ENCODE measurements around the gene PTF1A.

PTF1A gene

GRCh38 chr10:23187155-23187554 lies 5.0 kb upstream of the PTF1A start:
- no peak for DNase-seq

GRCh38 chr10:23189024-23189423 lies 3.1 kb upstream of the PTF1A start:
- DNase-seq, result no peak

- DNase-seq, result no peak
Observed at GRCh38 chr10:23190872-23191763, 994 bp upstream of the PTF1A start.

GRCh38 chr10:23192712-23193434 lies 761 bp downstream of the PTF1A start:
- DNase-seq, result no peak

- DNase-seq, result no peak
Observed at GRCh38 chr10:23193435-23194074, 1.4 kb downstream of the PTF1A start.

- no peak for DNase-seq
Observed at GRCh38 chr10:23194471-23194965, 2.4 kb downstream of the PTF1A start.

- no peak for DNase-seq
Observed at GRCh38 chr10:23194966-23195845, 3.1 kb downstream of the PTF1A start.

- no peak for DNase-seq
Observed at GRCh38 chr10:23195846-23196600, 3.9 kb downstream of the PTF1A start.

- DNase-seq, result no peak
Observed at GRCh38 chr10:23196915-23197314, 4.8 kb downstream of the PTF1A start.

GRCh38 chr10:23197416-23197861 lies 5.3 kb downstream of the PTF1A start:
- DNase-seq, result no peak

GRCh38 chr10:23198610-23198939 lies 6.5 kb downstream of the PTF1A start:
- DNase-seq, result no peak

- DNase-seq, result no peak
Observed at GRCh38 chr10:23198940-23199767, 7.0 kb downstream of the PTF1A start.

- no peak for DNase-seq
Observed at GRCh38 chr10:23199768-23200511, 7.8 kb downstream of the PTF1A start.

GRCh38 chr10:23200586-23200985 lies 8.5 kb downstream of the PTF1A start:
- no peak for DNase-seq

- no peak for DNase-seq
Observed at GRCh38 chr10:23200997-23201652, 9.0 kb downstream of the PTF1A start.

- no peak for DNase-seq
Observed at GRCh38 chr10:23201837-23202236, 9.7 kb downstream of the PTF1A start.

GRCh38 chr10:23202779-23203178 lies 10.7 kb downstream of the PTF1A start:
- DNase-seq, result no peak

GRCh38 chr10:23203369-23204325 lies 11.5 kb downstream of the PTF1A start:
- no peak for DNase-seq

All from T1000 (cell line).